Measurements from ENCODE around the gene TSPAN11.

The TSPAN11 gene

DNA sequence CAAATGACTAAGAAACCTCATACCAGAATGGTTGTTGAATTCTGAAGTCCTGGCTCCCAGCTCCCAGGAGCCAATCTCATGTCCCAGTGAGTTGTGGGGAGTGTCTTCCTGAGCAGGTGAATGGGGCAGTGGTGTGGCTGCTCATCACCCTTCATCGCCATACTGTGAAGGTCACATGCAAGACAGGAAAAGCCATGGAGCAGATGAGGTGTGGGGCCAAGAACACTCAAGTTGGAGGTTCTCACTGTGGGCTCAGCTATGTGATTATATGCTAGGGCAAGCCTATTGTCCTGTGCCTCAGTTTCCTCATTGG lies 16.6 kb upstream of the TSPAN11 start:
- DNase-seq (ENCODE audit: low read depth) = no peak
- TF ChIP-seq, protein P1, sequence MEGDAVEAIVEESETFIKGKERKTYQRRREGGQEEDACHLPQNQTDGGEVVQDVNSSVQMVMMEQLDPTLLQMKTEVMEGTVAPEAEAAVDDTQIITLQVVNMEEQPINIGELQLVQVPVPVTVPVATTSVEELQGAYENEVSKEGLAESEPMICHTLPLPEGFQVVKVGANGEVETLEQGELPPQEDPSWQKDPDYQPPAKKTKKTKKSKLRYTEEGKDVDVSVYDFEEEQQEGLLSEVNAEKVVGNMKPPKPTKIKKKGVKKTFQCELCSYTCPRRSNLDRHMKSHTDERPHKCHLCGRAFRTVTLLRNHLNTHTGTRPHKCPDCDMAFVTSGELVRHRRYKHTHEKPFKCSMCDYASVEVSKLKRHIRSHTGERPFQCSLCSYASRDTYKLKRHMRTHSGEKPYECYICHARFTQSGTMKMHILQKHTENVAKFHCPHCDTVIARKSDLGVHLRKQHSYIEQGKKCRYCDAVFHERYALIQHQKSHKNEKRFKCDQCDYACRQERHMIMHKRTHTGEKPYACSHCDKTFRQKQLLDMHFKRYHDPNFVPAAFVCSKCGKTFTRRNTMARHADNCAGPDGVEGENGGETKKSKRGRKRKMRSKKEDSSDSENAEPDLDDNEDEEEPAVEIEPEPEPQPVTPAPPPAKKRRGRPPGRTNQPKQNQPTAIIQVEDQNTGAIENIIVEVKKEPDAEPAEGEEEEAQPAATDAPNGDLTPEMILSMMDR (IDR thresholded peaks at IDR 0.05; ENCODE audit: control insufficient read depth, extremely low read depth, insufficient read depth) = no peak
- no peak overlapping the region for H3K4me3 ChIP-seq (ENCODE audit: low read depth, low read length)

GRCh38 chr12:30911207-30911606 lies 15.3 kb upstream of the TSPAN11 start:
- TF ChIP-seq, protein P1 (IDR thresholded peaks at IDR 0.05; ENCODE audit: control insufficient read depth, extremely low read depth, insufficient read depth) = no peak
- no peak for DNase-seq (ENCODE audit: low read depth)
- no peak overlapping the region for H3K4me3 ChIP-seq (ENCODE audit: low read depth, low read length)

- H3K4me3 ChIP-seq (ENCODE audit: low read depth, low read length) = no peak overlapping the region
- TF ChIP-seq, protein P1 (IDR thresholded peaks at IDR 0.05; ENCODE audit: control insufficient read depth, extremely low read depth, insufficient read depth) = no peak
- no peak for DNase-seq (ENCODE audit: low read depth)
Measured at GRCh38 chr12:30913323-30913722, 13.2 kb upstream of the TSPAN11 start.

GRCh38 chr12:30914986-30915591 lies 11.5 kb upstream of the TSPAN11 start:
- no peak overlapping the region for H3K4me3 ChIP-seq (ENCODE audit: low read depth, low read length)
- TF ChIP-seq, protein P1 (IDR thresholded peaks at IDR 0.05; ENCODE audit: control insufficient read depth, extremely low read depth, insufficient read depth) = no peak
- DNase-seq (ENCODE audit: low read depth) = no peak

DNA sequence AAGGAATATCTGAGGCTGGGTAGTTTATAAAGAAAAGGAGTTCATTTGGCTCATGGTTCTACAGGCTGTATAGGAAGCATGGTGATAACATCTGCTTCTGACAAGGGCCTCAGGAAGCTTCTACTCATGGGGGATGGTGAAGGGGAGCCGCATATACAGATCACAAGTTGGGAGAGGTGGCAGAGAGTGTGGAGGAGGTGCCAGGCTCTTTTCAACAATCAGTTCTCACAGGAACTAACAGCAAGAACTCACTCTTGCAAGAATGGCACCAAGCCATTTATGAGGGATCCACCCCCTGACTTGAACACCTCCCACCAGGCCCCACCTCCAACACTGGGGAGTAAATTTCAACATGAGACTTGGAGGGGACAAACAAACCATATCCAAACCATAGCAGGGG lies 3.5 kb upstream of the TSPAN11 start:
- H3K4me3 ChIP-seq (ENCODE audit: low read depth, low read length) = no peak overlapping the region
- TF ChIP-seq, protein P1 (IDR thresholded peaks at IDR 0.05; ENCODE audit: control insufficient read depth, extremely low read depth, insufficient read depth) = no peak

DNA sequence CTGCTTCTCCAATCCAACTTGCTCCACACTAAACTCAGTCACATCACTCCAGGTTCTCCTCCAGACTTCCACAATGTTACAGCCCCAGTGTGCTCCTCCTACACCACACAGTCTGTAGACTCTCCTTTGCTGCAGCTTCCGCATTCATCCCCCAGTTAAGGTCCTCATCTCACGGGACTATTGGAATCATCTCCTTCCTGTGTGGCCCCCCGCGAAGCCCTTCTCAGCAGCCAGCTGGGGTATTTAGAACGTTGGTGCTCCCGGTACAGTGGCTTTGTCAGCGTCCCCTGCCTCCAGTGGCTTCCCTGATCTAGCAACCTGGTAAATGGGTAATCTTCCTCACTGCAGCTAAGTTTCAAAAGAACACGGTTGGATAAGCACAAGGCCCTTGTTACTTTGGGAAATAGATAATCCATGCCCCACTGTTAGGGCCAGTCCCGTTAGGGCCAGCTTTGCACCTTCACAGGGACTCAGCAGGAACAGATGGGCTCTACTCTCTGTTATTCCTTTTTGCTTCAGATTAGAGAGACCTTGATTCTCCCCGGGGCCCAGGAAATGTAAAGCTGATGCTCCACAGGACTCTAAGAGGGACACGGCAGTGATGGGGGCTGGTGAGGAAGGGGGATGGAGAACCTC lies 823 bp upstream of the TSPAN11 start:
- DNase-seq (ENCODE audit: low read depth) = no peak
- TF ChIP-seq, protein P1 (IDR thresholded peaks at IDR 0.05; ENCODE audit: control insufficient read depth, extremely low read depth, insufficient read depth) = no peak
- no peak overlapping the region for H3K4me3 ChIP-seq (ENCODE audit: low read depth, low read length)

More for the DNA sequence above, 3.5 kb upstream of the TSPAN11 start:
- no peak for DNase-seq (ENCODE audit: low read depth)

DNA sequence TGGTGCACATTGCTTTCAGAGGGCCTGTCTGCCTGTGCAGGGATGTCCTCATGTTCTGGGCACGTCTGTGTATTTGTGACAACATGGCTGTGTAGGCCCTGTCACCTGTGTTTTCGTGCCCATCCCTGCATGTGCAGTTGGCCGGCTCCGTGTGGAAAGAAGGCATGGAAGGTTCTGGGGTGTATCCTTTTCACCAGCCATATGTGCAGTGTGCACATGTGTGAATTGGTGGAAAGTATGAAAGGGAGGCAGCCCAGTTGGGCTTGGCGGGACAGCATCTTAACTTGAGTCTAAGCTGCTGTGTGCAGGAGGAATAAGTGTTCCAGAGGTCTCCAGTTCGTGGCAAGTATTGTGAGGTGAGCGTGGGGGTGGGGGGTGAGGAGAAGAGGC lies 669 bp downstream of the TSPAN11 start:
- TF ChIP-seq, protein P1 (IDR thresholded peaks at IDR 0.05; ENCODE audit: control insufficient read depth, extremely low read depth, insufficient read depth) = no peak
- no peak for DNase-seq (ENCODE audit: low read depth)
- no peak overlapping the region for H3K4me3 ChIP-seq (ENCODE audit: low read depth, low read length)

Data from LNCaP clone FGC (cell line).